Glutamatergic neuron (in vitro differentiated cells): ENCODE results near the gene BRMS1. TPM values are rescaled to one million over a fixed set of nuclear protein-coding genes. Genes with fewer than 3 reads are reported as not detected.
A peak's percentile ranks its signal among the peaks of the same experiment; 100 is the strongest.
"Not testable (repeated sequence)": the region's sequence is repeated elsewhere in the genome, so short reads cannot be mapped to it uniquely, and the experiment has no call there.

Experiments
- DNase-seq: peaks from one replicate; pipeline ENCODE4 v3.0.0; 2022
- H3K27ac Mint-ChIP-seq: one replicate; pipeline ENCODE4 v1.8.0; 2020; ENCODE audit warnings: mild to moderate bottlenecking, mixed read lengths, inconsistent platforms; ENCODE audit not compliant: unreplicated experiment
- H3K27me3 Mint-ChIP-seq: one replicate; pipeline ENCODE4 v1.8.0; 2020; ENCODE audit warnings: mild to moderate bottlenecking, moderate library complexity, mixed read lengths, inconsistent platforms; ENCODE audit not compliant: unreplicated experiment
- H3K36me3 Mint-ChIP-seq: one replicate; pipeline ENCODE4 v1.8.0; 2020; ENCODE audit warnings: mild to moderate bottlenecking, mixed read lengths, inconsistent platforms; ENCODE audit not compliant: unreplicated experiment
- H3K4me1 Mint-ChIP-seq: one replicate; pipeline ENCODE4 v1.8.0; 2020; ENCODE audit warnings: mild to moderate bottlenecking, low read depth, mixed read lengths, inconsistent platforms; ENCODE audit not compliant: unreplicated experiment
- H3K4me3 Mint-ChIP-seq: one replicate; pipeline ENCODE4 v1.8.0; 2020; ENCODE audit warnings: mild to moderate bottlenecking, mixed read lengths, inconsistent platforms; ENCODE audit not compliant: unreplicated experiment
- H3K9me3 Mint-ChIP-seq: one replicate; pipeline ENCODE4 v1.8.0; 2020; ENCODE audit warnings: mild to moderate bottlenecking, moderate library complexity, mixed read lengths, inconsistent platforms; ENCODE audit not compliant: unreplicated experiment
- total RNA-seq: library from RNA; stranded (reverse); fragmentation: NEBNext Ultra II Directional; extraction: Animal tissue kit (Norgen Biotek cat#: 25700); gene quantifications from one replicate; pipeline ENCODE4 v1.2.1, GENCODE V29; 2021; ENCODE audit not compliant: unreplicated experiment
- TF ChIP-seq, protein P1 (sequence below): fragments of 200-600 bp; sonication (generic); IDR thresholded peaks from one replicate; pipeline ENCODE4 v1.5.0; 2021; ENCODE audit not compliant: partially characterized antibody, unreplicated experiment

BRMS1 gene
- total RNA-seq, 1 donor from 2014 or later, result 44.0 TPM

DNA sequence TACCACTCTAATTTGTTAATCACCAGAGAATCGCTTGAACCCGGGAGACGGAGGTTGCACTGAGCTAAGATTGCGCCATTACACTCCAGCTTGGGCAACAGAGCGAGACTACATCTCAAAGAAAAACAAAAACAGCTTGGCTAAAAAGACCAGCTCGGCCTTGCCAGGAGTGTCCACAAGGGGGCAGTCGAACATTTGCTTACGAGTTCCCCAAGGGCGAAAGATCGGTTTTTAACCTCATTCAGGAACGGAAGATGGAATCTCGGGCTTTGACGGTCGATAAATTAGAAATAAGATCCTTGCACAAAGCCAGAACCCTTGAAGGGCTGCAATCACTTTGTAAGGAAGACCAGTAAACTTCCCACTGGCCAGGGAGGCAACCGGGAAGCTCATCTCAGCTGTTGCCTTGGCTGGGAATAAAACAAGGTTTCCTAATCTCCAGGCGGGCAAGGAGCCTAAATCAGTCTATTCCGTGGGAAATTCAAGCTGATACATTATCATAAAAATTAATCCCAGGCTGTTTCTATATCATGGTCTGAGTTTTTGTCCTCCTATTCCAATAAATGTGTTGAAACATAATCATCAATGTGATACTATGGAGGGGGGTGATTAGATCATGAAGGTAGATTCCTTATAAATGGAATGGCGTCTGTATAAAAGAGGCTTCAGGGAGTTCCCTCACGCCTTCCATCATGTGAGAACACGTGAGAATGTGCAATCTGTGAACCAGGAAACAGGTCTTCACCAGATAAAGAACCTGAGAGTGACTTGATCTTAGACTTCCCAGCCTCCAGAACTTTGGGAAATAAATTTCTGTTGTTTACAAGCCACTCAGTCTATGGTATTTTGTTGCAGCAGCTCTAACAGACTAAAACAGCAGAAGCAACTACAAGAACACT, 41.5 kb upstream of the BRMS1 start:
- peaks cover 2% of the 10 kb centered on the region for H3K27me3 Mint-ChIP-seq
- H3K9me3 Mint-ChIP-seq, result no peaks in the 10 kb centered on the region
- peak overlapping the region; percentile 22 for H3K4me3 Mint-ChIP-seq
- H3K36me3 Mint-ChIP-seq, result no peaks in the 10 kb centered on the region
- H3K4me1 Mint-ChIP-seq, result no peaks in the 10 kb centered on the region
- peak; percentile 90 for DNase-seq
- no peak overlapping the region for H3K27ac Mint-ChIP-seq
- TF ChIP-seq, protein P1, sequence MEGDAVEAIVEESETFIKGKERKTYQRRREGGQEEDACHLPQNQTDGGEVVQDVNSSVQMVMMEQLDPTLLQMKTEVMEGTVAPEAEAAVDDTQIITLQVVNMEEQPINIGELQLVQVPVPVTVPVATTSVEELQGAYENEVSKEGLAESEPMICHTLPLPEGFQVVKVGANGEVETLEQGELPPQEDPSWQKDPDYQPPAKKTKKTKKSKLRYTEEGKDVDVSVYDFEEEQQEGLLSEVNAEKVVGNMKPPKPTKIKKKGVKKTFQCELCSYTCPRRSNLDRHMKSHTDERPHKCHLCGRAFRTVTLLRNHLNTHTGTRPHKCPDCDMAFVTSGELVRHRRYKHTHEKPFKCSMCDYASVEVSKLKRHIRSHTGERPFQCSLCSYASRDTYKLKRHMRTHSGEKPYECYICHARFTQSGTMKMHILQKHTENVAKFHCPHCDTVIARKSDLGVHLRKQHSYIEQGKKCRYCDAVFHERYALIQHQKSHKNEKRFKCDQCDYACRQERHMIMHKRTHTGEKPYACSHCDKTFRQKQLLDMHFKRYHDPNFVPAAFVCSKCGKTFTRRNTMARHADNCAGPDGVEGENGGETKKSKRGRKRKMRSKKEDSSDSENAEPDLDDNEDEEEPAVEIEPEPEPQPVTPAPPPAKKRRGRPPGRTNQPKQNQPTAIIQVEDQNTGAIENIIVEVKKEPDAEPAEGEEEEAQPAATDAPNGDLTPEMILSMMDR, result peak; percentile 94

DNA sequence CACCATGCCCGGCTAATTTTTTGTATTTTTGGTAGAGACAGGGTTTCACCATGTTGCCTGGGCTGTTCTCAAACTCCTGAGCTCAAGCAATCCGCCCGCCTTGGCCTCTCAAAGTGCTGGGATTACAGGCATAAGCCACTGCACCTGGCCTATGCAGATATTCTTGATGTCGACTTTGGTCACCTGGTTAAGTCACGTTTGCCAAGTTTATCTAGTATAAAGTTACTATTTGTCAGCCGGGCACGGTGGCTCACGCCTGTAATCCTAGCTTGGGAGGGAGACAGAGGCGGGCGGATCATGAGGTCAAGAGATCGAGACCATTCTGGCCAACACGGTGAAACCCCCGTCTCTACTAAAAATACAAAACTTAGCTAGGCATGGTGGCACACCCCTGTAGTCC, 39.4 kb upstream of the BRMS1 start:
- not testable (repeated sequence) for DNase-seq, H3K9me3 Mint-ChIP-seq, H3K27ac Mint-ChIP-seq, H3K27me3 Mint-ChIP-seq, H3K4me3 Mint-ChIP-seq, H3K36me3 Mint-ChIP-seq, H3K4me1 Mint-ChIP-seq

GRCh38 chr11:66380264-66380663, 35.4 kb upstream of the BRMS1 start:
- DNase-seq, result not testable (repeated sequence)

GRCh38 chr11:66373690-66374287, 28.9 kb upstream of the BRMS1 start:
- not testable (repeated sequence) for H3K4me3 Mint-ChIP-seq, H3K36me3 Mint-ChIP-seq, H3K9me3 Mint-ChIP-seq, DNase-seq, H3K27me3 Mint-ChIP-seq, H3K27ac Mint-ChIP-seq
- peaks cover 14% of the 10 kb centered on the region for H3K4me1 Mint-ChIP-seq

More at GRCh38 chr11:66380264-66380663, 35.4 kb upstream of the BRMS1 start:
- H3K36me3 Mint-ChIP-seq, H3K9me3 Mint-ChIP-seq, H3K27me3 Mint-ChIP-seq, H3K4me3 Mint-ChIP-seq, H3K27ac Mint-ChIP-seq, H3K4me1 Mint-ChIP-seq: not testable (repeated sequence)

DNA sequence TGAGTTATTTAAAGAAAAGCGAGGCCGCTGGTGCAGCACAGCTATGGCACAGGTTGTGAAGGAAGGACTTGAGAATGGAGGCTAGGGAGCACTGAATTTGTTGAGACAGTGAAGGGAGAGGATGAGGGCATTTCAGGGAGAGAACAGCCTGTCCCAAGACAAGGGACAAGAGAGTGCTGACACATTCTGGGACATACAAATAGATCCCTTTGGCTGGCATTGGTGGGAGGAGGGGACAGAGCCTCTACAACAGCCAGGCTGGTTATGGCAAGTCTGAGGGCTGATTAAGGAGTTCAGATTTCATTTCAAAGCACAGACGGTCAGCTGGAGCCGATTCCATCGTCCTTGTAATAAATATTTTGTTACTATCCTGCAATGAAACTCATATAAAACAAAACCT, 28.4 kb upstream of the BRMS1 start:
- Mint-ChIP-seq H3K36me3 (no peaks in the 10 kb centered on the region), H3K9me3 (no peaks in the 10 kb centered on the region), H3K27me3 (peaks cover 5% of the 10 kb centered on the region), H3K27ac (no peak overlapping the region), H3K4me1 (peaks cover 14% of the 10 kb centered on the region), H3K4me3 (no peak overlapping the region)
- DNase-seq, result no peak
- TF ChIP-seq, protein P1, result no peak

- Mint-ChIP-seq H3K4me1 (peaks cover 14% of the 10 kb centered on the region), H3K9me3 (no peaks in the 10 kb centered on the region), H3K27me3 (peaks cover 5% of the 10 kb centered on the region), H3K27ac (peak within 1 kb of the TSS; percentile 48), H3K4me3 (peak within 1 kb of the TSS; percentile 86), H3K36me3 (no peaks in the 10 kb centered on the region)
- DNase-seq, result peak; percentile 67
- TF ChIP-seq, protein P1, result no peak
Measured at GRCh38 chr11:66371627-66372415, 26.9 kb upstream of the BRMS1 start, which contains the start of gene SLC29A2. SLC29A2 (minus strand) TSS chr11:66371760; CDS start chr11:66371591, 169 bp downstream.
